HEK293 (cell line): ENCODE data around the gene RPAP3.

Experiments
- HOXA7 ChIP-seq: sonication (generic); formaldehyde crosslinking; IDR thresholded peaks from 2 replicates; pipeline ENCODE4 v1.8.1; 2022; ENCODE audit warnings: missing genetic modification reagents, borderline replicate concordance
- KLF16 ChIP-seq: fragments of 450-650 bp; formaldehyde crosslinking; IDR thresholded peaks from 2 replicates; pipeline ENCODE4 v1.5.1; 2017; ENCODE audit warnings: missing biosample characterization, missing genetic modification characterization
- YY1 ChIP-seq: fragments of 450-650 bp; formaldehyde crosslinking; IDR thresholded peaks from 2 replicates; pipeline ENCODE4 v1.5.1; 2018; ENCODE audit warnings: missing biosample characterization, missing genetic modification characterization
- ZNF416 ChIP-seq: fragments of 450-650 bp; formaldehyde crosslinking; IDR thresholded peaks from 2 replicates; pipeline ENCODE4 v1.5.1; 2016; ENCODE audit warnings: missing biosample characterization, missing genetic modification characterization
- ZNF530 ChIP-seq: fragments of 450-650 bp; formaldehyde crosslinking; IDR thresholded peaks from 2 replicates; pipeline ENCODE4 v1.5.1; 2016; ENCODE audit warnings: low read depth, missing biosample characterization, missing genetic modification characterization
- ZNF768 ChIP-seq: fragments of 450-650 bp; formaldehyde crosslinking; IDR thresholded peaks from 2 replicates; pipeline ENCODE4 v1.5.1; 2018; ENCODE audit warnings: missing biosample characterization, mild to moderate bottlenecking, missing genetic modification characterization
- TF ChIP-seq, protein P1 (sequence below): fragments of 450-650 bp; formaldehyde crosslinking; IDR thresholded peaks from 2 replicates; pipeline ENCODE4 v1.5.1; 2016; ENCODE audit warnings: missing biosample characterization, missing genetic modification characterization
- TF ChIP-seq, protein P2 (sequence below): fragments of 450-650 bp; formaldehyde crosslinking; IDR thresholded peaks from 2 replicates; pipeline ENCODE4 v1.5.1; 2016; ENCODE audit warnings: missing biosample characterization, missing genetic modification characterization
- TF ChIP-seq, protein P3 (sequence below): fragments of 450-650 bp; formaldehyde crosslinking; IDR thresholded peaks from 2 replicates; pipeline ENCODE4 v1.5.1; 2017; ENCODE audit warnings: missing biosample characterization, missing genetic modification characterization
- TF ChIP-seq, protein P4 (sequence below): fragments of 450-650 bp; formaldehyde crosslinking; IDR thresholded peaks from 2 replicates; pipeline ENCODE4 v1.5.1; 2016; ENCODE audit warnings: missing biosample characterization, missing genetic modification characterization

DNA sequence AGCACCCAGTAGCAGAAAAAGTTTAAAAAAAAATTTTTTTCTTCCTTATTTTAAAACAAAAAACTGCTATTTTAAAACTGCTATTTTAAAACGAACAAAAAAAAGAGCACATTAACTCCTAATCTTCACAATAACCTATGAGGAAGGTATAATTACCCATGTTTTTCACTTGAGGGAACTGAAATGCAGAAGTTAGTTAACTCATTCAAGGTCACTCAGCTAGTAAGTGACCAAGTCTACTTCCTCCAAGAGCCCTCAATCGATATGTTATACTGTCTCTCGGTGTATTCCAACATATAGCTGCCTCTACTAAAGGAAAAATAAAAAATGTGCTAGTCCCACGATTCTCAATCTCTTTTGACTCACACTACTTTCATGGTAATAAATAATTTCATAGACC, 7.8 kb downstream of the RPAP3 start:
- TF ChIP-seq, protein P1, sequence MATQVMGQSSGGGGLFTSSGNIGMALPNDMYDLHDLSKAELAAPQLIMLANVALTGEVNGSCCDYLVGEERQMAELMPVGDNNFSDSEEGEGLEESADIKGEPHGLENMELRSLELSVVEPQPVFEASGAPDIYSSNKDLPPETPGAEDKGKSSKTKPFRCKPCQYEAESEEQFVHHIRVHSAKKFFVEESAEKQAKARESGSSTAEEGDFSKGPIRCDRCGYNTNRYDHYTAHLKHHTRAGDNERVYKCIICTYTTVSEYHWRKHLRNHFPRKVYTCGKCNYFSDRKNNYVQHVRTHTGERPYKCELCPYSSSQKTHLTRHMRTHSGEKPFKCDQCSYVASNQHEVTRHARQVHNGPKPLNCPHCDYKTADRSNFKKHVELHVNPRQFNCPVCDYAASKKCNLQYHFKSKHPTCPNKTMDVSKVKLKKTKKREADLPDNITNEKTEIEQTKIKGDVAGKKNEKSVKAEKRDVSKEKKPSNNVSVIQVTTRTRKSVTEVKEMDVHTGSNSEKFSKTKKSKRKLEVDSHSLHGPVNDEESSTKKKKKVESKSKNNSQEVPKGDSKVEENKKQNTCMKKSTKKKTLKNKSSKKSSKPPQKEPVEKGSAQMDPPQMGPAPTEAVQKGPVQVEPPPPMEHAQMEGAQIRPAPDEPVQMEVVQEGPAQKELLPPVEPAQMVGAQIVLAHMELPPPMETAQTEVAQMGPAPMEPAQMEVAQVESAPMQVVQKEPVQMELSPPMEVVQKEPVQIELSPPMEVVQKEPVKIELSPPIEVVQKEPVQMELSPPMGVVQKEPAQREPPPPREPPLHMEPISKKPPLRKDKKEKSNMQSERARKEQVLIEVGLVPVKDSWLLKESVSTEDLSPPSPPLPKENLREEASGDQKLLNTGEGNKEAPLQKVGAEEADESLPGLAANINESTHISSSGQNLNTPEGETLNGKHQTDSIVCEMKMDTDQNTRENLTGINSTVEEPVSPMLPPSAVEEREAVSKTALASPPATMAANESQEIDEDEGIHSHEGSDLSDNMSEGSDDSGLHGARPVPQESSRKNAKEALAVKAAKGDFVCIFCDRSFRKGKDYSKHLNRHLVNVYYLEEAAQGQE (tag by site-specific recombination) = no peak
- TF ChIP-seq ZNF768 (tag by site-specific recombination) (no peak), ZNF416 (tag by site-specific recombination) (no peak), ZNF530 (tag by site-specific recombination) (no peak), KLF16 (tag by site-specific recombination) (no peak), YY1 (no peak), HOXA7 (no peak)
- TF ChIP-seq, protein P2, sequence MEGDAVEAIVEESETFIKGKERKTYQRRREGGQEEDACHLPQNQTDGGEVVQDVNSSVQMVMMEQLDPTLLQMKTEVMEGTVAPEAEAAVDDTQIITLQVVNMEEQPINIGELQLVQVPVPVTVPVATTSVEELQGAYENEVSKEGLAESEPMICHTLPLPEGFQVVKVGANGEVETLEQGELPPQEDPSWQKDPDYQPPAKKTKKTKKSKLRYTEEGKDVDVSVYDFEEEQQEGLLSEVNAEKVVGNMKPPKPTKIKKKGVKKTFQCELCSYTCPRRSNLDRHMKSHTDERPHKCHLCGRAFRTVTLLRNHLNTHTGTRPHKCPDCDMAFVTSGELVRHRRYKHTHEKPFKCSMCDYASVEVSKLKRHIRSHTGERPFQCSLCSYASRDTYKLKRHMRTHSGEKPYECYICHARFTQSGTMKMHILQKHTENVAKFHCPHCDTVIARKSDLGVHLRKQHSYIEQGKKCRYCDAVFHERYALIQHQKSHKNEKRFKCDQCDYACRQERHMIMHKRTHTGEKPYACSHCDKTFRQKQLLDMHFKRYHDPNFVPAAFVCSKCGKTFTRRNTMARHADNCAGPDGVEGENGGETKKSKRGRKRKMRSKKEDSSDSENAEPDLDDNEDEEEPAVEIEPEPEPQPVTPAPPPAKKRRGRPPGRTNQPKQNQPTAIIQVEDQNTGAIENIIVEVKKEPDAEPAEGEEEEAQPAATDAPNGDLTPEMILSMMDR (tag by site-specific recombination) = no peak
- TF ChIP-seq, protein P3, sequence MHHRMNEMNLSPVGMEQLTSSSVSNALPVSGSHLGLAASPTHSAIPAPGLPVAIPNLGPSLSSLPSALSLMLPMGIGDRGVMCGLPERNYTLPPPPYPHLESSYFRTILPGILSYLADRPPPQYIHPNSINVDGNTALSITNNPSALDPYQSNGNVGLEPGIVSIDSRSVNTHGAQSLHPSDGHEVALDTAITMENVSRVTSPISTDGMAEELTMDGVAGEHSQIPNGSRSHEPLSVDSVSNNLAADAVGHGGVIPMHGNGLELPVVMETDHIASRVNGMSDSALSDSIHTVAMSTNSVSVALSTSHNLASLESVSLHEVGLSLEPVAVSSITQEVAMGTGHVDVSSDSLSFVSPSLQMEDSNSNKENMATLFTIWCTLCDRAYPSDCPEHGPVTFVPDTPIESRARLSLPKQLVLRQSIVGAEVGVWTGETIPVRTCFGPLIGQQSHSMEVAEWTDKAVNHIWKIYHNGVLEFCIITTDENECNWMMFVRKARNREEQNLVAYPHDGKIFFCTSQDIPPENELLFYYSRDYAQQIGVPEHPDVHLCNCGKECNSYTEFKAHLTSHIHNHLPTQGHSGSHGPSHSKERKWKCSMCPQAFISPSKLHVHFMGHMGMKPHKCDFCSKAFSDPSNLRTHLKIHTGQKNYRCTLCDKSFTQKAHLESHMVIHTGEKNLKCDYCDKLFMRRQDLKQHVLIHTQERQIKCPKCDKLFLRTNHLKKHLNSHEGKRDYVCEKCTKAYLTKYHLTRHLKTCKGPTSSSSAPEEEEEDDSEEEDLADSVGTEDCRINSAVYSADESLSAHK (tag by site-specific recombination) = no peak
- TF ChIP-seq, protein P4, sequence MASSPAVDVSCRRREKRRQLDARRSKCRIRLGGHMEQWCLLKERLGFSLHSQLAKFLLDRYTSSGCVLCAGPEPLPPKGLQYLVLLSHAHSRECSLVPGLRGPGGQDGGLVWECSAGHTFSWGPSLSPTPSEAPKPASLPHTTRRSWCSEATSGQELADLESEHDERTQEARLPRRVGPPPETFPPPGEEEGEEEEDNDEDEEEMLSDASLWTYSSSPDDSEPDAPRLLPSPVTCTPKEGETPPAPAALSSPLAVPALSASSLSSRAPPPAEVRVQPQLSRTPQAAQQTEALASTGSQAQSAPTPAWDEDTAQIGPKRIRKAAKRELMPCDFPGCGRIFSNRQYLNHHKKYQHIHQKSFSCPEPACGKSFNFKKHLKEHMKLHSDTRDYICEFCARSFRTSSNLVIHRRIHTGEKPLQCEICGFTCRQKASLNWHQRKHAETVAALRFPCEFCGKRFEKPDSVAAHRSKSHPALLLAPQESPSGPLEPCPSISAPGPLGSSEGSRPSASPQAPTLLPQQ (tag by site-specific recombination) = no peak
